IPS DF 6.9 (cell line): Measurements from ENCODE around the gene ATP11A.
"Not testable (repeated sequence)": the region's sequence is repeated elsewhere in the genome, so short reads cannot be mapped to it uniquely, and the experiment has no call there.

ENCODE experiments used
- DNase-seq: peaks from one replicate; pipeline ENCODE4 v3.0.0-alpha.2; 2013; ENCODE audit warnings: low read depth, low spot score
- H3K27ac ChIP-seq: one replicate; pipeline ENCODE4 v1.5.1; 2013; ENCODE audit warnings: low read length, control low read depth
- H3K27me3 ChIP-seq: 2 replicates; pipeline ENCODE4 v1.6.1; 2013; ENCODE audit warnings: mild to moderate bottlenecking, low read length; ENCODE audit not compliant: control insufficient read depth, insufficient read depth
- H3K36me3 ChIP-seq: 2 replicates; pipeline ENCODE4 v1.6.1; 2013; ENCODE audit warnings: low read length; ENCODE audit not compliant: control insufficient read depth, insufficient read depth
- H3K4me1 ChIP-seq: 2 replicates; pipeline ENCODE4 v1.6.1; 2013; ENCODE audit warnings: low read length; ENCODE audit not compliant: control insufficient read depth, insufficient read depth
- H3K4me3 ChIP-seq: 2 replicates; pipeline ENCODE4 v1.5.1; 2013; ENCODE audit warnings: mild to moderate bottlenecking, low read length
- H3K9me3 ChIP-seq: 2 replicates; pipeline ENCODE4 v1.6.1; 2013; ENCODE audit warnings: low read length, inconsistent platforms; ENCODE audit not compliant: control insufficient read depth, insufficient read depth
- WGBS: extraction: QIAGEN DNeasy Blood & Tissue Kit; methylation state at CpG from one replicate; pipeline ENCODE4 v1.1.7; 2013; ENCODE audit warnings: mixed read lengths, missing lambda C conversion rate; ENCODE audit not compliant: insufficient read length, insufficient coverage; 5-methylcytosine and 5-hydroxymethylcytosine counted together

Gene ATP11A

GRCh38 chr13:112702986-112703379 is 13.1 kb downstream of the ATP11A start:
- Histone ChIP-seq H3K36me3 (no peaks in the 10 kb centered on the region), H3K27me3 (no peaks in the 10 kb centered on the region), H3K27ac (no peak overlapping the region), H3K4me1 (peaks cover 10% of the 10 kb centered on the region), H3K9me3 (no peaks in the 10 kb centered on the region), H3K4me3 (no peak overlapping the region)
- WGBS: no CpG with 5 or more reads among the region's 6 CpGs
- DNase-seq: no peak

GRCh38 chr13:112703449-112704284 is 13.8 kb downstream of the ATP11A start:
- H3K36me3 ChIP-seq: no peaks in the 10 kb centered on the region
- no peak overlapping the region for H3K4me3 ChIP-seq
- H3K9me3 ChIP-seq: no peaks in the 10 kb centered on the region
- no peak for DNase-seq
- H3K27me3 ChIP-seq: no peaks in the 10 kb centered on the region
- no peak overlapping the region for H3K27ac ChIP-seq
- no CpG with 5 or more reads among the region's 22 CpGs for WGBS
- H3K4me1 ChIP-seq: peaks cover 10% of the 10 kb centered on the region

- no peak overlapping the region for H3K27ac ChIP-seq
- H3K9me3 ChIP-seq: no peaks in the 10 kb centered on the region
- peaks cover 10% of the 10 kb centered on the region for H3K4me1 ChIP-seq
- WGBS: no CpG with 5 or more reads among the region's 17 CpGs
- H3K36me3 ChIP-seq: no peaks in the 10 kb centered on the region
- no peak overlapping the region for H3K4me3 ChIP-seq
- no peaks in the 10 kb centered on the region for H3K27me3 ChIP-seq
- no peak for DNase-seq
These were observed 14.7 kb downstream of the ATP11A start for GRCh38 chr13:112704308-112705145.

- no peak for DNase-seq
- Histone ChIP-seq H3K4me3 (no peak overlapping the region), H3K9me3 (no peaks in the 10 kb centered on the region), H3K36me3 (no peaks in the 10 kb centered on the region; the same call in 1 of the 2 replicates), H3K4me1 (peaks cover 13% of the 10 kb centered on the region), H3K27me3 (no peaks in the 10 kb centered on the region), H3K27ac (no peak overlapping the region)
- WGBS: no CpG with 5 or more reads among the region's 17 CpGs
These were observed 15.4 kb downstream of the ATP11A start for GRCh38 chr13:112705286-112705685.

- Histone ChIP-seq H3K4me1 (peaks cover 13% of the 10 kb centered on the region), H3K27me3 (no peaks in the 10 kb centered on the region), H3K4me3 (no peak overlapping the region), H3K36me3 (no peaks in the 10 kb centered on the region; the same call in 1 of the 2 replicates), H3K9me3 (no peaks in the 10 kb centered on the region), H3K27ac (no peak overlapping the region)
- no peak for DNase-seq
- WGBS: no CpG with 5 or more reads among the region's 4 CpGs
These were observed 16.3 kb downstream of the ATP11A start for GRCh38 chr13:112706171-112706570.

- Histone ChIP-seq H3K27me3 (no peaks in the 10 kb centered on the region), H3K4me1 (peaks cover 19% of the 10 kb centered on the region), H3K9me3 (no peaks in the 10 kb centered on the region), H3K4me3 (no peak overlapping the region), H3K27ac (no peak overlapping the region), H3K36me3 (no peaks in the 10 kb centered on the region; the same call in 1 of the 2 replicates)
- DNase-seq: no peak
- WGBS: no CpG with 5 or more reads among the region's 11 CpGs
These were observed 18.9 kb downstream of the ATP11A start for GRCh38 chr13:112708560-112709240.

- H3K4me3 ChIP-seq, DNase-seq, H3K27me3 ChIP-seq, H3K9me3 ChIP-seq, H3K27ac ChIP-seq, H3K36me3 ChIP-seq: not testable (repeated sequence)
- no CpG with 5 or more reads among the region's 3 CpGs for WGBS
- peaks cover 14% of the 10 kb centered on the region for H3K4me1 ChIP-seq
These were observed 19.5 kb downstream of the ATP11A start for GRCh38 chr13:112709316-112709715.

GRCh38 chr13:112709825-112710783 is 20.3 kb downstream of the ATP11A start:
- Histone ChIP-seq H3K36me3 (no peaks in the 10 kb centered on the region; the same call in 1 of the 2 replicates), H3K9me3 (no peaks in the 10 kb centered on the region), H3K4me1 (peaks cover 14% of the 10 kb centered on the region), H3K4me3 (no peak overlapping the region), H3K27ac (no peak overlapping the region), H3K27me3 (no peaks in the 10 kb centered on the region)
- WGBS: no CpG with 5 or more reads among the region's 26 CpGs
- DNase-seq: no peak

- Histone ChIP-seq H3K9me3 (no peaks in the 10 kb centered on the region), H3K27me3 (no peaks in the 10 kb centered on the region), H3K27ac (no peak overlapping the region), H3K4me1 (peaks cover 14% of the 10 kb centered on the region), H3K4me3 (no peak overlapping the region), H3K36me3 (no peaks in the 10 kb centered on the region; the same call in 1 of the 2 replicates)
- no peak for DNase-seq
- WGBS: no CpG with 5 or more reads among the region's 22 CpGs
These were observed 21.2 kb downstream of the ATP11A start for GRCh38 chr13:112710855-112711527.
